B cell (primary cell): ENCODE data around the gene CARMIL3. TPM values are rescaled to one million over a fixed set of nuclear protein-coding genes. Genes with fewer than 3 reads are reported as not detected.
A peak's percentile ranks its signal among the peaks of the same experiment; 100 is the strongest.

Experiments
- ATAC-seq: fragments of 200-7000 bp; cut with Tn5 transposase; one replicate; pipeline ENCODE4 v1.10.0; 2021; ENCODE audit warnings: low read depth, mild to moderate bottlenecking, moderate number of reproducible peaks, moderate library complexity
- CTCF ChIA-PET: fragments of 350-600 bp; sonication (Branson Sonifier 250); formaldehyde crosslinking; loops from one replicate; lab custom pipeline; 2021; ENCODE audit warnings: antibody characterized with exemption, inconsistent platforms; lab: Charles Lee
- POLR2A ChIA-PET: fragments of 350-600 bp; sonication (Branson Sonifier 250); formaldehyde crosslinking; loops from one replicate; lab custom pipeline; 2021; ENCODE audit warnings: antibody characterized with exemption; lab: Charles Lee
- DNase-seq: peaks from one replicate; pipeline ENCODE4 v3.0.0; 2013
- H2AFZ ChIP-seq: 2 replicates; pipeline ENCODE4 v1.6.1; 2012; ENCODE audit warnings: mild to moderate bottlenecking, low read depth, low read length; ENCODE audit not compliant: insufficient read depth, poor library complexity, severe bottlenecking
- H3K27ac ChIP-seq, 2 donors: 1 replicate in 1 of 2; 2 replicates in 1 of 2; pipeline ENCODE4 v1.5.1; 2012 to 2013; ENCODE audit warnings: low read length in 2 of 2, mild to moderate bottlenecking in 2 of 2, moderate library complexity in 1 of 2
- H3K27me3 ChIP-seq, 4 experiments: fragments of 200-600 bp in 1 of 4; sonication (generic) in 1 of 4; replicated peaks in 1 of 4; 1 replicate in 2 of 4; 2 replicates in 2 of 4; pipeline versions ENCODE4 v1.6.1 to v1.7.0; 2013 to 2016; ENCODE audit warnings: low read length in 3 of 4, mild to moderate bottlenecking in 2 of 4, mixed read lengths in 1 of 4, moderate library complexity in 1 of 4; ENCODE audit not compliant: insufficient read depth in 4 of 4, control insufficient read depth in 3 of 4; ENCODE audit errors: control extremely low read depth in 1 of 4
- H3K36me3 ChIP-seq, 2 experiments: replicated peaks in 1 of 2; 1 replicate in 1 of 2; 2 replicates in 1 of 2; pipeline versions ENCODE4 v1.6.1 to v1.7.1; 2013; ENCODE audit warnings: low read length in 1 of 2; ENCODE audit not compliant: insufficient read depth in 2 of 2, control insufficient read depth in 1 of 2; ENCODE audit errors: control extremely low read depth in 1 of 2, extremely low read depth in 1 of 2
- H3K4me1 ChIP-seq, 2 donors: fragments of 200-600 bp in 1 of 2; sonication (generic) in 1 of 2; 1 replicate in 1 of 2; 2 replicates in 1 of 2; pipeline versions ENCODE4 v1.5.1 to v1.6.1; 2013 to 2017; ENCODE audit warnings: low read length in 2 of 2; ENCODE audit not compliant: control insufficient read depth in 2 of 2, insufficient read depth in 2 of 2
- H3K4me2 ChIP-seq: replicated peaks from 2 replicates; pipeline ENCODE3; 2012; ENCODE audit warnings: mild to moderate bottlenecking, low read depth, low read length; ENCODE audit not compliant: poor library complexity, severe bottlenecking
- H3K4me3 ChIP-seq, 5 experiments: fragments of 200-600 bp in 1 of 5; sonication (generic) in 1 of 5; 1 replicate in 3 of 5; 2 replicates in 2 of 5; pipeline versions ENCODE4 v1.5.1 to v1.7.0; 2011 to 2016; ENCODE audit warnings: low read length in 4 of 5, mild to moderate bottlenecking in 4 of 5, low read depth in 2 of 5, control low read depth in 1 of 5, moderate library complexity in 1 of 5; ENCODE audit not compliant: insufficient read depth in 1 of 5; ENCODE audit errors: control extremely low read depth in 1 of 5, extremely low read depth in 1 of 5
- H3K79me2 ChIP-seq: fragments of 200-600 bp; sonication (generic); one replicate; pipeline ENCODE4 v1.6.0; 2016; ENCODE audit warnings: low read length; ENCODE audit not compliant: control insufficient read depth, insufficient read depth
- H3K9ac ChIP-seq: fragments of 200-600 bp; sonication (generic); 2 replicates; pipeline ENCODE4 v1.6.1; 2017; ENCODE audit warnings: mild to moderate bottlenecking, low read length, moderate library complexity
- H3K9me3 ChIP-seq, 3 donors: one replicate each; pipeline versions ENCODE4 v1.6.1 to v1.7.1; 2013; ENCODE audit warnings: low read length in 2 of 3; ENCODE audit not compliant: control insufficient read depth in 2 of 3, insufficient read depth in 1 of 3; ENCODE audit errors: control extremely low read depth in 1 of 3
- H4K20me1 ChIP-seq: 2 replicates; pipeline ENCODE4 v1.6.0; 2012; ENCODE audit warnings: mild to moderate bottlenecking, low read length; ENCODE audit not compliant: insufficient read depth, control insufficient read depth, poor library complexity, severe bottlenecking
- H3K27ac Mint-ChIP-seq: one replicate; pipeline ENCODE4 v1.8.0; 2021; ENCODE audit warnings: mixed read lengths
- H3K27me3 Mint-ChIP-seq: one replicate; pipeline ENCODE4 v1.8.0; 2021; ENCODE audit warnings: mixed read lengths
- H3K4me1 Mint-ChIP-seq: one replicate; pipeline ENCODE4 v1.8.0; 2021; ENCODE audit warnings: mixed read lengths
- H3K4me3 Mint-ChIP-seq: one replicate; pipeline ENCODE4 v1.8.0; 2021; ENCODE audit warnings: mixed read lengths
- H3K9me3 Mint-ChIP-seq: one replicate; pipeline ENCODE4 v1.8.0; 2022; ENCODE audit warnings: mixed read lengths; ENCODE audit not compliant: insufficient read depth
- CTCF ChIP-seq: fragments of 200-600 bp; IDR thresholded peaks from one replicate; pipeline ENCODE4 v1.8.0; 2022; ENCODE audit warnings: antibody characterized with exemption, mild to moderate bottlenecking
- EZH2 ChIP-seq: IDR thresholded peaks from 2 replicates; pipeline ENCODE4 v1.6.1; 2012; ENCODE audit warnings: borderline replicate concordance, low read depth, mild to moderate bottlenecking, moderate library complexity, low read length; ENCODE audit not compliant: insufficient read depth, poor library complexity, severe bottlenecking
- WGBS: methylation state at CpG from one replicate; pipeline ENCODE4 v1.1.5; 2013; ENCODE audit warnings: missing lambda C conversion rate; ENCODE audit not compliant: insufficient coverage; 5-methylcytosine and 5-hydroxymethylcytosine counted together
- intact Hi-C: fragments of 100-400 bp; cut with micrococcal nuclease; formaldehyde crosslinking; loops from one replicate; pipeline ENCODE4 v1.10.0; 2022
- polyA plus RNA-seq: library from polyadenylated mRNA; depleted of rRNA; stranded (reverse); fragments of >200 nt; gene quantifications from 2 replicates; pipeline ENCODE4 v1.2.3, GENCODE V29; 2012
- total RNA-seq, 2 donors: library from RNA; stranded (reverse); fragments of 120-200 nt in 1 of 2; gene quantifications; 1 replicate in 1 of 2; 2 replicates in 1 of 2; pipeline versions ENCODE4 v1.2.3 to v1.2.4, GENCODE V29; 2013 to 2022

The CARMIL3 gene
- total and polyA plus RNA-seq, 2 donors (not counting 1 experiment from before 2014, with no cell fraction given) = 1.0 to 7.2 TPM

DNA sequence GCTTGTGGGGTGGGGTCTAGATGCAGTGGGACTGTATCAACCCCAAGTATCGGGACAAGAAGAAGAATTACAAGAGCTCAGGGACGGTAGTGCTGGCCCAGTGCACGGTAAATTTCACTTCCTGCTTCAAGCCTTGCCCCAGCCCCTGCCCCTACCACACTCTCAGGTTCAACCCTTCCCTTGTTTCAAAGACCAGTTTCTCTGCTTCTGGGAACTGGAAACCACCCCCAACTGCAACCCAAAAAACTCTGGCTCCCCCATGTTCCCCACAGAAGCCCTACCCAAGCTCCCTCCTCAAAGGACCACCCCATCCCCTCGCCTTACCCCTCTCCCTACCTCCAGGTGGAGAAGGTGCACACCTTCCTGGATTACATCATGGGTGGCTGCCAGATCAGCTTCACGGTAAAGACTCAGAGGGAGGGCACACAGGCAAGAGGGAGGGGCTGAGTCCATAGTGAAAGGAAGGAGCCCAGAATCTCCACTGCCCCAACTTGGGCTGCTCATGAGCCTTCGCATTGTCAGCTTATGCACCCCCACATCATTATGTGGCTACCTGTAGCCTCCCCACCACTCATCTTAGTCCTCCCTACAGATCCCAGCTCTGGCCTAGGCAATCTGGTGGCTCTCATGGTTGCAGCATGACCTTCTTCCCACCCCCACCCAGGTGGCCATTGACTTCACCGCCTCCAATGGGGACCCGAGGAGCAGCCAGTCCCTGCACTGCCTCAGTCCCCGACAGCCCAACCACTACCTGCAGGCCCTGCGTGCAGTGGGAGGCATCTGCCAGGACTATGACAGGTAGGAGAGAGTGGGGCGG is 23.9 kb downstream of the CARMIL3 start:
- ATAC-seq = peak; percentile 68
- peaks cover 24 to 29% of the 10 kb centered on the region in 2 donors for H3K4me1 ChIP-seq
- H3K36me3 ChIP-seq = no peaks in the 10 kb centered on the region
- no peak for TF ChIP-seq CTCF
- no peak for TF ChIP-seq EZH2
- no peak overlapping the region for H3K9ac ChIP-seq
- peak overlapping the region in 1 of 5 experiments; percentile 22 for H3K4me3 ChIP-seq
- no peaks in the 10 kb centered on the region for H3K9me3 ChIP-seq
- POLR2A ChIA-PET = interaction anchor here (1.3 kb wide), 1 partner anchor 15 kb away, joined by 3 read pairs; no protein-coding TSS in a partner anchor
- no peaks in the 10 kb centered on the region for H4K20me1 ChIP-seq
- H3K27me3 ChIP-seq = peaks cover 0 to 4% (median 0%) of the 10 kb centered on the region in 4 experiments
- peak overlapping the region in 1 of 2 donors; percentile 25 for H3K27ac ChIP-seq
- Mint-ChIP-seq H3K4me3 (peak overlapping the region; percentile 38), H3K27me3 (peaks cover 4% of the 10 kb centered on the region), H3K4me1 (peaks cover 33% of the 10 kb centered on the region), H3K27ac (peak overlapping the region; percentile 81), H3K9me3 (no peaks in the 10 kb centered on the region)
- H3K79me2 ChIP-seq = peaks cover 9% of the 10 kb centered on the region
- CTCF ChIA-PET = interaction anchor here (1.6 to 3.8 kb wide), 5 partner anchors 15 to 34 kb away, joined by 4 to 16 read pairs (median 12); partner anchors contain the start of gene PCK2
- peak overlapping the region; percentile 51 for H2AFZ ChIP-seq
- H3K4me2 ChIP-seq = peak overlapping the region; percentile 56
- WGBS = 48% methylated on average over 8 of the region's 11 CpGs
- DNase-seq = peak; percentile 51
- intact Hi-C loops = no loop called here

DNA sequence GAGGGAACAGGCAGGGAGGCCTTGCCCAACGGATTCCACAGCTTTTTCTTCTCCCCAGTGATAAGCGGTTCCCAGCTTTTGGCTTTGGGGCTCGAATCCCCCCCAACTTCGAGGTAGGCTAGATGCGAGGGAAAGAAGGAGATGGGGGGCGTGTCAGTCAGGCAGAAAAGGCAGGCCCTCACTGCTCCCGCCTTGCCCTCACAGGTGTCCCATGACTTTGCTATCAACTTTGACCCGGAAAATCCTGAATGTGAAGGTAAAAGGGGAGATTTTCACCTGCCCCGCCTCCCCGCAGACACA is 24.4 kb downstream of the CARMIL3 start:
- no peak overlapping the region for H3K4me3 ChIP-seq
- no peaks in the 10 kb centered on the region for H3K36me3 ChIP-seq
- Mint-ChIP-seq H3K9me3 (no peaks in the 10 kb centered on the region), H3K4me3 (no peak overlapping the region), H3K4me1 (peaks cover 37% of the 10 kb centered on the region), H3K27me3 (no peaks in the 10 kb centered on the region), H3K27ac (peak overlapping the region; percentile 46)
- ChIA-PET POLR2A (no interaction called here), CTCF (interaction anchor here (1.2 to 3.8 kb wide), 2 partner anchors 15 to 18 kb away, joined by 5 to 13 read pairs; no protein-coding TSS in a partner anchor)
- H3K9me3 ChIP-seq = no peaks in the 10 kb centered on the region
- no peak overlapping the region for H3K27ac ChIP-seq
- no peaks in the 10 kb centered on the region for H4K20me1 ChIP-seq
- no peak overlapping the region for H2AFZ ChIP-seq
- DNase-seq (no peak), ATAC-seq (no peak)
- TF ChIP-seq CTCF (no peak), EZH2 (no peak)
- peaks cover 0 to 4% (median 0%) of the 10 kb centered on the region in 4 experiments for H3K27me3 ChIP-seq
- no peak overlapping the region for H3K4me2 ChIP-seq
- no peak overlapping the region for H3K9ac ChIP-seq
- H3K4me1 ChIP-seq = peaks cover 26 to 31% of the 10 kb centered on the region in 2 donors
- 100% methylated on average over 2 of the region's 10 CpGs for WGBS
- peaks cover 9% of the 10 kb centered on the region for H3K79me2 ChIP-seq
- intact Hi-C loops = no loop called here
